Measurements from ENCODE around the gene MARVELD3. TPM values are rescaled to one million over a fixed set of nuclear protein-coding genes. Genes with fewer than 3 reads are reported as not detected.

The MARVELD3 gene
- total RNA-seq, 1 donor from 2014 or later = 15.2 TPM

DNA sequence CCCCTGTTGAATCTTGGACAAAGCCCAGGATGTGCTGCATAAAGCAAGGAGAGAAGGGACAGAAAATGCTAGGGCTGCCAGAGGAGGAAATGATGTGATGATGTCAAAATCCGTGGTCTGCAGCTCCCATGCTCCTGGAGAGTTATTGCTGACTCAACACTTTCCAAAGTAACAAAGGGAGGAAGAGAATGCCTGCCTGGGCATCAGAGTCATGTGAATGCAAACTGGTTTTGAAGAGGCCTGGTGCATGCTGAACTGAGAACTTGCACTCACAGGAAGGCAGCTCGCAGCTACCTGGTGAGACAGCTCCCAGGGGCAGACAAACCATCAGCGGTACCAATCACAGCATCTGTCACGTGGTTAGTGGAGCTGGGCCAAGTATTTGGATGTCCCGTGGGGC lies 2.8 kb downstream of the MARVELD3 start:
- no peak for DNase-seq (ENCODE audit: low spot score in 2 of 2, unreplicated experiment in 2 of 2)
- Mint-ChIP-seq H3K36me3 (peaks cover 3% of the 10 kb centered on the region), H3K4me1 (peaks cover 20% of the 10 kb centered on the region), H3K9me3 (no peaks in the 10 kb centered on the region), H3K27ac (peak overlapping the region; percentile 50), H3K27me3 (ENCODE audit: low read depth) (peaks cover 18% of the 10 kb centered on the region), H3K4me3 (peak overlapping the region; percentile 36)
- no peak for TF ChIP-seq CTCF (IDR thresholded peaks at IDR 0.05; ENCODE audit: unreplicated experiment)

DNA sequence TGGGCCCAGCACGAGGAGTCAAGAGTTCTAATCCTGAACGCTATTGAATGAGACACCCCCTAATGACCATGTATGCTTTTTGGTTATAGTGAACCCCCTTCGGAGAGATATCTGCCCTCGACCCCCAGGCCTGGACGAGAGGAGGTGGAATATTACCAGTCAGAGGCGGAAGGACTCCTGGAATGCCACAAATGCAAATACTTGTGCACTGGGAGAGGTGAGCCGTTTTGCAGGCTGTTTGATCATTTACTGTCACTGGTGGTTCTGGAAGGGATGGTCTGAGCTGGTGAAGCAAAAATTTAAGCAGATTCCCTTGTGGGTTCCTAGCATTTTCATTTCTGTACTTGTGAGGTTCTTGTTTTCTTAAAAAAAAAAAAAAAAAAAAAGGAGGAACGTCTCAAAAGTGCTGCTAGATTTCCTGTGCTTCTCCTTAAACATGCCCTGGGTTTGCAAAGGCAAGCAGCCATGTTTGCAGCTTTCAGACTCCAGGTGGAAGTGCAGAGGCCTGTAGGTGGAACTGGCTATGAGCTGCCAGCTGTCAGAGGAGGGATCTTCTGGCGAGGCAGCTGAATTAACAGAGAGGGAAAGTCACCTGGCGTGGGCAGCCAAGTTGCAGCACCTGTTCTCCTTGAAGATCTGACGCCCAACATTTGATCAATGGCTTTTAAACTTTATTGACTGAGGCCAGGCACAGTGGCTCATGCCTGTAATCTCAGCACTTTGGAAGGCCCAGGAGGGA lies 3.5 kb downstream of the MARVELD3 start:
- Mint-ChIP-seq H3K4me3 (no peak overlapping the region), H3K36me3 (peaks cover 4% of the 10 kb centered on the region), H3K27ac (peak overlapping the region; percentile 81), H3K4me1 (peaks cover 20% of the 10 kb centered on the region), H3K27me3 (ENCODE audit: low read depth) (peaks cover 18% of the 10 kb centered on the region), H3K9me3 (no peaks in the 10 kb centered on the region)
- DNase-seq (ENCODE audit: low spot score in 2 of 2, unreplicated experiment in 2 of 2) = no peak
- TF ChIP-seq CTCF (IDR thresholded peaks at IDR 0.05; ENCODE audit: unreplicated experiment) = no peak

DNA sequence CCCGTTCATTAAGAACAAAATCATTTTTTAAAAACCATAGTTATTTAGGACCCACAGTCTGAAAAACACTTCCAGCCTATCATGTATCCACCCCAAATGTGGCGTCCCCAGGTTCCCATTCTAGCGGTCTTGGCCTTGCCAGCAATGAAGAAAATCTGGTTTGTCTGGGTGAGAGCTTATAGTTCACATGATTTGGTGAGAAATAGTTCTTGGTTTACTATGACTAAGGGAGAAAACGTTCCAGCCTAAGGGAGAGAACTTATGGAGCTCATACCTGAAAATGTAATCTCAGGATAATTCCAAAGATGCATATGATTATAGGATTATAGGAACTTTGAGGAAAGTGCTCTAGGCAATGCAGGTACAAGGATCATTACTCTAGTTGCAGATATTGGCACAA lies 4.8 kb downstream of the MARVELD3 start:
- Mint-ChIP-seq H3K27me3 (ENCODE audit: low read depth) (peaks cover 16% of the 10 kb centered on the region), H3K4me1 (peaks cover 20% of the 10 kb centered on the region), H3K4me3 (no peak overlapping the region), H3K27ac (peak overlapping the region; percentile 92), H3K9me3 (no peaks in the 10 kb centered on the region), H3K36me3 (peaks cover 4% of the 10 kb centered on the region)
- no peak for TF ChIP-seq CTCF (IDR thresholded peaks at IDR 0.05; ENCODE audit: unreplicated experiment)
- DNase-seq (ENCODE audit: low spot score in 2 of 2, unreplicated experiment in 2 of 2) = no peak

DNA sequence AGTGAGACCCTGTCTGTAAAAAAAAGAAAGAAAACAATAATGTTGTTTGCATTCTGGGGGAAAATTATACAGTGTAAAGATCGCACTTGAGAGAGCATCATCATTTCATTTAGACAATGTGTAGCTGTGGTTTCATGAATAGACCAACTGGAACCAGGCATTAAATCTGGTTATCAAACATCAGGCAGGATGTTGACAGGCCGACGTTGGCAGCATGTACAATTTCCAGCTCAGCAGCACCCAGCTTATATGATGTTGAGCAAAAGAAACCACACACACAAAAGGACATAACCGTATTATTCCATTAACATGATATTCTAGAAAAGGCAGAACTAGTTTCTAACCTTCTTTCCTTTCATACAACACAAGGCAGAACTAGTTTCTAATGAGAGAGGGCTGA lies 5.8 kb downstream of the MARVELD3 start:
- no peak overlapping the region for H3K27ac Mint-ChIP-seq
- H3K4me1 Mint-ChIP-seq = peaks cover 20% of the 10 kb centered on the region
- H3K4me3 Mint-ChIP-seq = no peak overlapping the region
- peaks cover 4% of the 10 kb centered on the region for H3K36me3 Mint-ChIP-seq
- DNase-seq (ENCODE audit: low spot score in 2 of 2, unreplicated experiment in 2 of 2) = no peak
- peaks cover 15% of the 10 kb centered on the region for H3K27me3 Mint-ChIP-seq (ENCODE audit: low read depth)
- no peak for TF ChIP-seq CTCF (IDR thresholded peaks at IDR 0.05; ENCODE audit: unreplicated experiment)
- no peaks in the 10 kb centered on the region for H3K9me3 Mint-ChIP-seq

DNA sequence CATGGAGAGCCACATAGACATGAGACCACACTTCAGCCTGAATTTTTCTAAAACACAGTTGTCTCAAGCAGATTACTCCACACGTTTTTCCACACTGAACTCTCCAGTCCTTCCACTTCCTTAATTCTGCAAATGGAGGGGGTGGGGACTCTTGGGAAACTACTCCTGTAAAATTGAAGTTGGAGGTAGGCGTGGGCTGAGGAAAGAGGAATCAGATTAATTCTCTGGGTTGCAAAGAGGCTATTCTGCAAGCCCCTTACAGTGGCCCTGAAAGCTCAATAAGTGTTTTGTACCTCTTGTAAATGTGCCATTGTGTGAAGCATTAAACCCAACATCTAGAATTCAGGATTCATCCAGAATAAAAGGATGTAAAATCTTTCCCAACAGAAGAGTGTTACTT lies 9.6 kb downstream of the MARVELD3 start:
- Mint-ChIP-seq H3K36me3 (peaks cover 8% of the 10 kb centered on the region), H3K4me1 (peaks cover 5% of the 10 kb centered on the region), H3K9me3 (peaks cover 3% of the 10 kb centered on the region), H3K27me3 (ENCODE audit: low read depth) (no peaks in the 10 kb centered on the region), H3K4me3 (no peak overlapping the region), H3K27ac (no peak overlapping the region)
- no peak for TF ChIP-seq CTCF (IDR thresholded peaks at IDR 0.05; ENCODE audit: unreplicated experiment)
- DNase-seq (ENCODE audit: low spot score in 2 of 2, unreplicated experiment in 2 of 2) = no peak
